ENCODE data around the gene KCNQ4.

The KCNQ4 gene

DNA sequence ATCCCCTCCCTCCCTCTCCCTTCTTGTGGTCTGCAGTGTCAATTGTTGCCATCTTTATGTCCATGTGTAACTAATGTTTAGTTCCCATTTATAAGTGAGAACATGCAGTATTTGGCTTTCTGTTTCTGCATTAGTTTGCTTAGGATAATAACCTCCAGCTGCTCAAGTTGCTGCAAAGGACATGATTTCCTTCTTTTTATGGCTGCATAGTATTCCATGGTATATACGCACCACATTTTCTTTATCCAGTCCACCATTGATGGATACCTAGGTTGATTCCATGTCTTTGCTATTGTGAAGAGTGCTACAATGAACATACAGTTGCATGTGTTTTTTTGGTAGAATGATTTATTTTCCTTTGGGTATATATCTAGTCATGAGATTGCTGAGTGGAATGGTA, 62.3 kb downstream of the KCNQ4 start:
- TF ChIP-seq, protein P1, sequence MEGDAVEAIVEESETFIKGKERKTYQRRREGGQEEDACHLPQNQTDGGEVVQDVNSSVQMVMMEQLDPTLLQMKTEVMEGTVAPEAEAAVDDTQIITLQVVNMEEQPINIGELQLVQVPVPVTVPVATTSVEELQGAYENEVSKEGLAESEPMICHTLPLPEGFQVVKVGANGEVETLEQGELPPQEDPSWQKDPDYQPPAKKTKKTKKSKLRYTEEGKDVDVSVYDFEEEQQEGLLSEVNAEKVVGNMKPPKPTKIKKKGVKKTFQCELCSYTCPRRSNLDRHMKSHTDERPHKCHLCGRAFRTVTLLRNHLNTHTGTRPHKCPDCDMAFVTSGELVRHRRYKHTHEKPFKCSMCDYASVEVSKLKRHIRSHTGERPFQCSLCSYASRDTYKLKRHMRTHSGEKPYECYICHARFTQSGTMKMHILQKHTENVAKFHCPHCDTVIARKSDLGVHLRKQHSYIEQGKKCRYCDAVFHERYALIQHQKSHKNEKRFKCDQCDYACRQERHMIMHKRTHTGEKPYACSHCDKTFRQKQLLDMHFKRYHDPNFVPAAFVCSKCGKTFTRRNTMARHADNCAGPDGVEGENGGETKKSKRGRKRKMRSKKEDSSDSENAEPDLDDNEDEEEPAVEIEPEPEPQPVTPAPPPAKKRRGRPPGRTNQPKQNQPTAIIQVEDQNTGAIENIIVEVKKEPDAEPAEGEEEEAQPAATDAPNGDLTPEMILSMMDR (IDR thresholded peaks at IDR 0.05; ENCODE audit: low read depth, low read length, missing control alignments): no peak

DNA sequence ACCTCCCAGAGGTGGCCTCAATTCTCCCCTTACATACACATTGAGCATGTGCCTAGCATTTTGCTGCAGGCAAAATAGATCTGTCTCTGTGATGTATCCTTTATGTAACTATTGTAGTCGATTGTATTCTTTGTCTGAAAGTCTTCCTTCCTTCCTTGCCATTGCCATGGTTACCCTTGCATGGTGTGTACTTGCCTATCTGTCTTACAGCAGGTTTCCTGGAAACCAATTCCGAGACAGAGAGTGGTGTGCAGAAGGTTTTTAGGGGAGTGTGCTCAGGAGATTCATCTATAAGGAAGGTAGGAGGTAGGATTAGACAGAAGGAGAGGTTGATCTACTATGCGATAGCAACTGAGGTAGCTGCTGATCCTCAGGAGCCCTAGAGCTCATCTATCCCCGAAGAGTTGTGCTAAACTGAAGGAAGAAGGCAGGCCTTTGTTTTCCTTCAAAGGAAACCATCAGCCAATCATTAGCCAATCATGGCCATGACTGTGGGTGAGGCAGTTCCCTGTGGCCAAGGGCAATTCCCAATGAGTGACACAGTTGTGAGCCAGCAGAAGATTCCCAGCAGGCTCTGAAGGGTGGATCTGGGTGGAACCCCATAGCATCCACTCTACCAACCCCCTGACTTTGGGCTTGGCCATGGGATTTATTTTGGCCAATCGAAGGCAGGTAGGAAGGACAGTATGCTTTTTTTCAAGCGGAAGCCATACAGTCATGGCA, 63.6 kb downstream of the KCNQ4 start:
- in situ Hi-C loops (cut with HindIII; ENCODE audit: low pct_ligation_motif_present, low sequenced_read_pairs): no loop called here
- no peak for DNase-seq

More for the DNA sequence above, 62.3 kb downstream of the KCNQ4 start:
- Histone ChIP-seq H3K36me3 (replicated peaks) (no peaks in the 10 kb centered on the region), H3K4me3 (ENCODE audit: low read depth, low read length) (no peak overlapping the region), H3K27ac (no peak overlapping the region), H3K27me3 (replicated peaks) (no peaks in the 10 kb centered on the region)
- in situ Hi-C loops (cut with HindIII; ENCODE audit: low pct_ligation_motif_present, low sequenced_read_pairs): no loop called here
- DNase-seq: no peak

DNA sequence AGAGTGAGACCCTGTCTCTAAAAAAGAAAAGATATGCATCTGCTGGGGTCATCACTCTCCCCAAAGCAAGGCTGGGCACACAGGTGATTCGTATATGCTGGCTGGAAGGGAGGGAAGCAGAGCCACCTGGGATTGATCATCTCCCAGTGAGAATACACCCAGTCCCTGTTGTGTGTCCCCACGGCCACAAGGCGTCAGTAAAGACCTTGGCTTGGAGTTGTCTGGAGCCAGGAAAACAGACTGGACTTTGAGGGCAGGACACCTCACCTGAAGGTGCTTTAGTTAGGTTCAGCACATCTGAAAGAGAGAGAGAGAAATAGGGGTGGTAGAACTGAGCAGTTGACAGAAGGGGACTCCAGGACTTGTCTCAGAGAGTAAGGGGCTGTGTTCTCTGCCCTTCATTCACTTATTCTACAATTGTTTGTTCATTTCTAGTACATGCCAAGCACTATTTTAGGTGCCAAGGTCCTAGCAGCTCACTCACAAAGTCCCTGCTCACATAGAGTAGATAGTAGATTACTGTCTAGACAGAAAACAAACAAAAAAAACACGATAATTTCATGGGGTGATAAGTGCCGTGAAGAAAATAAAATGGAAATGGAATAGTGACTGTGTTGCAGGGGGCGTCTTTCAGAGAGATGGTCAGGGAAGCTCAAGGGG, 65.1 kb downstream of the KCNQ4 start:
- TF ChIP-seq, protein P1 (IDR thresholded peaks at IDR 0.05; ENCODE audit: low read depth, low read length, missing control alignments): peak; percentile 98
- no peak overlapping the region for H3K27ac ChIP-seq
- H3K4me3 ChIP-seq (ENCODE audit: low read depth, low read length): no peak overlapping the region
- no peaks in the 10 kb centered on the region for H3K27me3 ChIP-seq (replicated peaks)
- H3K36me3 ChIP-seq (replicated peaks): no peaks in the 10 kb centered on the region
- in situ Hi-C loops (cut with HindIII; ENCODE audit: low pct_ligation_motif_present, low sequenced_read_pairs): no loop called here
- DNase-seq: peak; percentile 62

More for the DNA sequence above, 63.6 kb downstream of the KCNQ4 start:
- Histone ChIP-seq H3K27ac (no peak overlapping the region), H3K36me3 (replicated peaks) (no peaks in the 10 kb centered on the region), H3K27me3 (replicated peaks) (no peaks in the 10 kb centered on the region), H3K4me3 (ENCODE audit: low read depth, low read length) (no peak overlapping the region)
- TF ChIP-seq, protein P1 (IDR thresholded peaks at IDR 0.05; ENCODE audit: low read depth, low read length, missing control alignments): no peak

DNA sequence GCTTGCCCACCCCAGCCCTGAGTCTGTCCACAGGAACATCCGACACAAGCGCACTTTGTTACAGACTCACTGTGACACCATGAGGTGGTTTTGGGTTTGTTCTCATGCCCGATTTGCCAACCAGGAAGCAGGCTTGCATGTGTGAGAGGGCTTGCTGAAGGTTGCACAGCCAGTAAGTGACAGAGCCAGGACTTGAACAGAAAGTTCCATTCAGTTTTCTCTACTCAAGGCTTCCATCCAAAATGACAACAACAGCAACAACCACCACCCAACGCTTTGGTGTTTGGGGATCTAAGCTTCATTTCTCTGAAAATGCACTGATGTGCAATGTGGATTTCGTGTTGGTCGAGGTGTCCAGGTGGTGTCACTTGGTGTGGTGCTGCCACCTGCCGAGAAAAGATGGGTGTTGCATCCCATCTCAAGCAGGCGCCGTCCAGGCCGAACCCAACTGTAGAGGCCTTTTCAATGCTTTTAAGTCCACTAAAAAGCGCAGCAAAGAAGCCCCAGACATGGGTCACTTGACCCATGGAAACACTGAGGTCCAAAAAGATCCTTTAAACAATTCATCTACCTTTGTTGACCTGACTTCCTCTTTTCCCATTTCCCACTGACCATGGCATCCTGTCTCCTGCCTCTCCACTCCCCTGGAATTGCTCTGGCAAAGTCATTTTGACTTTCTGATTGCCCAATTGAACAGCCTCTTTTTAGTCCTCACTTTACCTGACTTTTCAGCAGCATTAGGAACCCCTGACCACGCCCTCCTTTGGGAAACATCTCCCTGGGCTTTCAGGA, 66.4 kb downstream of the KCNQ4 start:
- TF ChIP-seq, protein P1 (IDR thresholded peaks at IDR 0.05; ENCODE audit: low read depth, low read length, missing control alignments): peak; percentile 91
- no peak overlapping the region for H3K27ac ChIP-seq
- H3K4me3 ChIP-seq (ENCODE audit: low read depth, low read length): no peak overlapping the region
- peak; percentile 54 for DNase-seq
- in situ Hi-C loops (cut with HindIII; ENCODE audit: low pct_ligation_motif_present, low sequenced_read_pairs): no loop called here
- no peaks in the 10 kb centered on the region for H3K27me3 ChIP-seq (replicated peaks)
- H3K36me3 ChIP-seq (replicated peaks): no peaks in the 10 kb centered on the region

DNA sequence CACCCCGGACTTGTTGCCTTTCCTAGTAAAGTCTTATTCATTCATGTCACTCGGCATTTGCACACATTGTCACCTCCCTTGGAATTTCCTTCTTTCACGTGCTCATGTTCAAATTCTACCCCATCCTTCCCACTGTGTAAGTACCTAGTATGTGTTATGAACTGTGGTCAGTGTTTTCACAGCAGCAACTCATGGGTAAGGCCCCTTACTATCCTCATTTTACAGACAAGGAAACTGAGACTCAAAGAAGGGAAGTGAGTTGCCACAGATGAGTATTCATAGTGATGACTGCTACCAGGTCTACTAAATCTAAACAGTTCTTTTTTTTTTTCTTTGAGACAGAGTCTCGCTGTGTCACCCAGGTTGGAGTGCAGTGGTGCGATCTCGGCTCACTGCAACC, 68.1 kb downstream of the KCNQ4 start:
- no peaks in the 10 kb centered on the region for H3K27me3 ChIP-seq (replicated peaks)
- no peak for DNase-seq
- in situ Hi-C loops (cut with HindIII; ENCODE audit: low pct_ligation_motif_present, low sequenced_read_pairs): no loop called here
- no peaks in the 10 kb centered on the region for H3K36me3 ChIP-seq (replicated peaks)
- TF ChIP-seq, protein P1 (IDR thresholded peaks at IDR 0.05; ENCODE audit: low read depth, low read length, missing control alignments): no peak
- no peak overlapping the region for H3K27ac ChIP-seq
- H3K4me3 ChIP-seq (ENCODE audit: low read depth, low read length): no peak overlapping the region

Measured in brain microvascular endothelial cell (primary cell).